BE2C (cell line): ENCODE data around the gene STYX.

Experiments
- DNase-seq: peaks from one replicate; pipeline ENCODE4 v3.0.0-alpha.2; 2020
- H3K27me3 ChIP-seq: fragments of 250-450 bp; sonication (Bioruptor Pico); 2 replicates; pipeline ENCODE4 v1.5.1; 2020; ENCODE audit warnings: mild to moderate bottlenecking
- H3K36me3 ChIP-seq: fragments of 250-450 bp; sonication (Bioruptor Pico); 2 replicates; pipeline ENCODE4 v1.5.1; 2020; ENCODE audit warnings: mild to moderate bottlenecking
- H3K4me1 ChIP-seq: fragments of 250-450 bp; sonication (Bioruptor Pico); 2 replicates; pipeline ENCODE4 v1.5.1; 2020
- H3K4me3 ChIP-seq: 2 replicates; pipeline ENCODE4 v1.5.1; 2011; ENCODE audit warnings: low read depth, low read length
- H3K9me3 ChIP-seq: fragments of 250-450 bp; sonication (Bioruptor Pico); 2 replicates; pipeline ENCODE4 v1.5.1; 2020
- CTCF ChIP-seq: IDR thresholded peaks from 2 replicates; pipeline ENCODE4 v1.5.1; 2012; ENCODE audit warnings: mild to moderate bottlenecking, low read depth, low read length

STYX gene

DNA sequence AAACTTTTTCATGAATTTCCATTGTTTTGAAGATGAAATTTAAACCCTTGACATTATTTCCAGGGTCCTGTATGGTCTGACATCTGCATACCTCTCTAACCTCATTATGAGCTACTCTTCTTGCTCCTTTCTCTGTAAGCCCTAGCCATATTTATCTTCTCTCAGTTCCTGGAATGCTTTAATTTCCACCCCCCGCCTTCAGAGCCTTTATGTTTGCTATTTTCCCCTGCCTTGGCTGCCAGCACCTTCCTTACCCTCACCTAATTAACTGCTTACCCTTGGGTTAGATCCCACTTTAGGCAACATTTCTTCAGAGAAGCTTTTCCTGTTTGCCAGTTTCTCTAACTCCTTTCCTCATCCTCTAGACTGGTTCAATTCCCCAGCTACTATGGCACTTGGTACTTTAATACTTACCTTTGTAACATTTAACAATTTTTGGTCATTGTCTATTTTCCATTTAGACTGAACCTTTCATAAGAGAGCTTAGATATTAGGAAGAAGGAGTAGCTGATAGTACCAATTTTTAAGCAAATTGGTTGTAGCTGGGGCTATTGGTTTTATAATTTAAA is 6.0 kb downstream of the STYX start:
- Histone ChIP-seq H3K27me3 (no peaks in the 10 kb centered on the region), H3K4me1 (peaks cover 9% of the 10 kb centered on the region), H3K36me3 (no peaks in the 10 kb centered on the region), H3K9me3 (no peaks in the 10 kb centered on the region), H3K4me3 (no peak overlapping the region)
- DNase-seq: no peak
- TF ChIP-seq CTCF: no peak

DNA sequence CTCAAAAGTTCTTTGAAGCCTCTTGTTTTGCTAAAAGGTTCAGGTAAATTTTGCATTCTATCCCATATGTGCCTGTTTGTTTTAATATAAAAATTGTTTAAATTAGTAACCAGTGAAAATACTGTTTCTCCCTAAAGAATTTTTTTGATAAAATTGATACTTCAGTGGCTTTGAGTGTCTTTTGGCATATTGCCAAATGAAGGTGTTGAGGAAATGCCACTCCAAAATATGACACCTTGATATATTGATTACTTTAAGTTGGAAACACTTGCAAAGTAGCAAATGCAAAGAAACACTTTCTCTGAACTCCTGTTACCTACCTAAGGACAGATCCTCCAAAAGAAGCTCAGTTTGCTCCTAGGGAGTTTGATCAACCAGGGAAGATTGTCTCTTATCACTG is 8.4 kb downstream of the STYX start:
- Histone ChIP-seq H3K9me3 (no peaks in the 10 kb centered on the region), H3K4me3 (no peak overlapping the region), H3K27me3 (no peaks in the 10 kb centered on the region), H3K36me3 (no peaks in the 10 kb centered on the region), H3K4me1 (peaks cover 9% of the 10 kb centered on the region)
- no peak for DNase-seq
- no peak for TF ChIP-seq CTCF

DNA sequence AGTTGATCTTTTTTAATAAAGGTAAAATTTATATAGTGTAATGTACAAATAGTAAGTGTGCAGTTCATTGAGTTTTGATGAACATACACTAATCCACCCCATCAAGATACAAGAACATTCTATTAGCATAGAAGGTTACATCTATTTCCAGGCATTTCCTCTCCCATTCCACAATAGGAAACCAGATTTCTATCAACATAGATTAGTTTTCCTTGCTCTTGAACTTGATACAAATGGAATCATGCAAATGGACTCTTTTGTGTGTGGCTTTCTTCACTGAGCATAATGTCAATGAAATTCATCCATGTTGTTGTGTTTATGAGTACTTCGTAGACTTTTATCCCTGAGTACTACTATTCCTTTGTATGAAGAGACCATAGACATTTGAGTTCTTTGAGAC is 10.8 kb downstream of the STYX start:
- Histone ChIP-seq H3K27me3 (no peaks in the 10 kb centered on the region), H3K36me3 (no peaks in the 10 kb centered on the region), H3K9me3 (no peaks in the 10 kb centered on the region), H3K4me3 (no peak overlapping the region), H3K4me1 (peaks cover 5% of the 10 kb centered on the region)
- DNase-seq: no peak
- TF ChIP-seq CTCF: no peak

DNA sequence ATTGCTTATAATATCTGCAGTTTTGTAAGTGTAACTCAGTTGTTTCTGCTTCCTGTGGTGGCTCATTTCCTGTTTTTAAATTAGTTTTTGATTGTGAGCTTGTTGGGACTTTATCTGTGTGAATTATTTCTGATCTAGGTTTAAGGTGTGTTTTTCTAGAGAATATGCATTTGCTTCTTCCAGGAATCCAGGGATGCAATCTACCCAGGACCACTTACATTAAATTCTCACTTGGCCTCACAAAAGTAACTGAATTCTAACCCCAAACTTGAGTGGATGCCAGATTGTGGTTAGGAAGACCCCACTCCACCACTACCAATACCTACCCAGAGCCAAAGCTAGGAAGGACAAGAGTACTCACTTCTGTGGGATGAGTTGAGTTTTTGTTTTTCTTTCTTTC is 11.9 kb downstream of the STYX start:
- H3K36me3 ChIP-seq: no peaks in the 10 kb centered on the region
- no peaks in the 10 kb centered on the region for H3K27me3 ChIP-seq
- TF ChIP-seq CTCF: no peak
- no peak for DNase-seq
- H3K4me3 ChIP-seq: no peak overlapping the region
- no peaks in the 10 kb centered on the region for H3K4me1 ChIP-seq
- no peaks in the 10 kb centered on the region for H3K9me3 ChIP-seq

- Histone ChIP-seq H3K36me3 (peaks cover 5% of the 10 kb centered on the region; the same call in 1 of the 2 replicates), H3K4me1 (no peaks in the 10 kb centered on the region), H3K4me3 (no peak overlapping the region), H3K9me3 (no peaks in the 10 kb centered on the region), H3K27me3 (no peaks in the 10 kb centered on the region)
- TF ChIP-seq CTCF: no peak
- DNase-seq: no peak
Observed at GRCh38 chr14:52748647-52749292, 18.8 kb downstream of the STYX start.

GRCh38 chr14:52755607-52756316 is 25.8 kb downstream of the STYX start:
- no peak overlapping the region for H3K4me3 ChIP-seq
- DNase-seq: no peak
- TF ChIP-seq CTCF: no peak
- H3K9me3 ChIP-seq: no peaks in the 10 kb centered on the region
- no peaks in the 10 kb centered on the region for H3K36me3 ChIP-seq
- no peaks in the 10 kb centered on the region for H3K27me3 ChIP-seq
- no peaks in the 10 kb centered on the region; the same call in 1 of the 2 replicates for H3K4me1 ChIP-seq
